Measurements from ENCODE around the gene FARP1.

FARP1 gene

DNA sequence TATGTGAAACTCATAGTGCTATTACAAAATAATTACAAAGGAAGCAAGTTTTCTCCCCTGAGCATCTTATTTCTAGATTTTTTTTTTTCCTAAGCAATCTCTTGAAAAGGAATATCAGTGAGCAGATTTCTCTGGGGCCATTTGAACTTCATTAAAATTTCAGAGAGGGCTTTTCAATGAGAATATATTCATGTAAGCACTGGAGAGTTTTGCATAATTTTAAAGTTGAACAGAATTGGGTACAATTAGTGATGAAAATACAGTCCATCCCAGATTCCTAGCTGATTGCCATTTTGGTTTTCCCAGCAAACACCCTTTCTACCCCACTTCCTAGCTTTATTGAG is 101.0 kb downstream of the FARP1 start:
- no peaks in the 10 kb centered on the region for H3K9me3 ChIP-seq
- H3K36me3 ChIP-seq, result no peaks in the 10 kb centered on the region
- H3K4me3 ChIP-seq (ENCODE audit: low read depth in 1 of 2, low read length in 1 of 2), result no peak overlapping the region
- no peak overlapping the region for H3K27ac ChIP-seq
- peaks cover 12% of the 10 kb centered on the region for H3K27me3 ChIP-seq
- no peaks in the 10 kb centered on the region for H3K4me1 ChIP-seq (ENCODE audit: control insufficient read depth in 1 of 2, insufficient read depth in 1 of 2, low read depth in 1 of 2, low read length in 1 of 2)
- TF ChIP-seq, protein P1, sequence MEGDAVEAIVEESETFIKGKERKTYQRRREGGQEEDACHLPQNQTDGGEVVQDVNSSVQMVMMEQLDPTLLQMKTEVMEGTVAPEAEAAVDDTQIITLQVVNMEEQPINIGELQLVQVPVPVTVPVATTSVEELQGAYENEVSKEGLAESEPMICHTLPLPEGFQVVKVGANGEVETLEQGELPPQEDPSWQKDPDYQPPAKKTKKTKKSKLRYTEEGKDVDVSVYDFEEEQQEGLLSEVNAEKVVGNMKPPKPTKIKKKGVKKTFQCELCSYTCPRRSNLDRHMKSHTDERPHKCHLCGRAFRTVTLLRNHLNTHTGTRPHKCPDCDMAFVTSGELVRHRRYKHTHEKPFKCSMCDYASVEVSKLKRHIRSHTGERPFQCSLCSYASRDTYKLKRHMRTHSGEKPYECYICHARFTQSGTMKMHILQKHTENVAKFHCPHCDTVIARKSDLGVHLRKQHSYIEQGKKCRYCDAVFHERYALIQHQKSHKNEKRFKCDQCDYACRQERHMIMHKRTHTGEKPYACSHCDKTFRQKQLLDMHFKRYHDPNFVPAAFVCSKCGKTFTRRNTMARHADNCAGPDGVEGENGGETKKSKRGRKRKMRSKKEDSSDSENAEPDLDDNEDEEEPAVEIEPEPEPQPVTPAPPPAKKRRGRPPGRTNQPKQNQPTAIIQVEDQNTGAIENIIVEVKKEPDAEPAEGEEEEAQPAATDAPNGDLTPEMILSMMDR (IDR thresholded peaks at IDR 0.05), result no peak

- H3K4me1 ChIP-seq (ENCODE audit: control insufficient read depth in 1 of 2, insufficient read depth in 1 of 2, low read depth in 1 of 2, low read length in 1 of 2), result no peaks in the 10 kb centered on the region
Observed at GRCh38 chr13:98246538-98247172, 103.8 kb downstream of the FARP1 start.

DNA sequence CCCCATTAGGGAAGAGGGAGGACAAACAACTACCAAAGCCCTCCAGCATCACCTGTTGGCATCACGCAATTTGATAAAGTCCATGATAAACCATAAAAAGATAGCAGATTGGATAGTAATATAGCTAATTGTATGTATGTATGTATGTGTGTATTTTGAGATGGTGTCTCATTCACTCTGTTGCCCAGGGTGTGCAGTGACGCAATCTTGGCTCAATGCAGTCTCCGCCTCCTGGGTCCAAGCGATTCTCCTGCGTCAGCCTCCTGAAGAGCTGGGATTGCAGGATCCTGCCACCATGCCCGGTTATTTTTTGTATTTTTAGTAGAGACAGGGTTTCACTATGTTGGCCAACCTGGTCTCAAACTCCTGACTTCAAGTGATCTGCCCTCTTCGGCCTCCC is 108.8 kb downstream of the FARP1 start:
- Histone ChIP-seq H3K4me3 (ENCODE audit: low read depth in 1 of 2, low read length in 1 of 2) (no peak overlapping the region), H3K27me3 (no peaks in the 10 kb centered on the region), H3K4me1 (ENCODE audit: control insufficient read depth in 1 of 2, insufficient read depth in 1 of 2, low read depth in 1 of 2, low read length in 1 of 2) (no peaks in the 10 kb centered on the region), H3K36me3 (no peaks in the 10 kb centered on the region), H3K9me3 (no peaks in the 10 kb centered on the region), H3K27ac (no peak overlapping the region)
- TF ChIP-seq, protein P1 (IDR thresholded peaks at IDR 0.05), result no peak

More at GRCh38 chr13:98246538-98247172, 103.8 kb downstream of the FARP1 start:
- no peak overlapping the region for H3K27ac ChIP-seq
- no peaks in the 10 kb centered on the region for H3K9me3 ChIP-seq
- no peak overlapping the region for H3K4me3 ChIP-seq (ENCODE audit: low read depth in 1 of 2, low read length in 1 of 2)
- TF ChIP-seq, protein P1 (IDR thresholded peaks at IDR 0.05), result no peak
- H3K27me3 ChIP-seq, result peaks cover 12% of the 10 kb centered on the region
- H3K36me3 ChIP-seq, result no peaks in the 10 kb centered on the region

GRCh38 chr13:98252931-98253470 is 110.1 kb downstream of the FARP1 start:
- H3K36me3 ChIP-seq, result no peaks in the 10 kb centered on the region
- TF ChIP-seq, protein P1 (IDR thresholded peaks at IDR 0.05), result no peak
- H3K27ac ChIP-seq, result no peak overlapping the region
- no peaks in the 10 kb centered on the region for H3K9me3 ChIP-seq
- H3K4me3 ChIP-seq (ENCODE audit: low read depth in 1 of 2, low read length in 1 of 2), result no peak overlapping the region
- H3K4me1 ChIP-seq (ENCODE audit: control insufficient read depth in 1 of 2, insufficient read depth in 1 of 2, low read depth in 1 of 2, low read length in 1 of 2), result no peaks in the 10 kb centered on the region
- no peaks in the 10 kb centered on the region for H3K27me3 ChIP-seq

GRCh38 chr13:98253526-98253925 is 110.6 kb downstream of the FARP1 start:
- Histone ChIP-seq H3K27me3 (no peaks in the 10 kb centered on the region), H3K4me3 (ENCODE audit: low read depth in 1 of 2, low read length in 1 of 2) (no peak overlapping the region), H3K27ac (no peak overlapping the region), H3K36me3 (no peaks in the 10 kb centered on the region), H3K9me3 (no peaks in the 10 kb centered on the region), H3K4me1 (ENCODE audit: control insufficient read depth in 1 of 2, insufficient read depth in 1 of 2, low read depth in 1 of 2, low read length in 1 of 2) (no peaks in the 10 kb centered on the region)
- TF ChIP-seq, protein P1 (IDR thresholded peaks at IDR 0.05), result no peak

All from neutrophil (primary cell).